Measurements from ENCODE around the gene REPIN1. TPM values are rescaled to one million over a fixed set of nuclear protein-coding genes. Genes with fewer than 3 reads are reported as not detected.

The REPIN1 gene
- total RNA-seq, 1 donor = 49.2 TPM

DNA sequence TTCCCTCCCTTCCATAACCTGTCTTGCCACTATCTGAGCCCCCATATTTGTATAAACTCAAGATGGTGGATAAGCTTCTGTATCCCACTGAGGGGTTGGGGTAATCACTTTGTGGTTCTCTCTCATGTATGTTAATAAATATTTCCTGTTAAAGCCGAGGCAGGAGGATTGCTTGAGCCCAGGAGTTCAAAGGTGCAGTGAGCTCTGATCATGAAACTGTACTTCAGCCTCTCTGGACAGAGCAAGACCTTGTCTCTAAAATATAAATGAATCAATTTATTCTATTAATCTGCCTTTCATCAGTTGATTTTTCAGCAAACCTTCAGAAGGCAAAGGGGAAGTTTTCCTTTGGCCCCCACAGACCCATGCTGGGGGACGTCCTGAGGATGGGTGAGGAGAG, 25.4 kb upstream of the REPIN1 start:
- H3K9me3 ChIP-seq (ENCODE audit: low read depth, low read length) = peaks cover 6% of the 10 kb centered on the region
- peaks cover 35% of the 10 kb centered on the region for H3K27me3 ChIP-seq (ENCODE audit: insufficient read depth, low read length)
- H3K4me1 ChIP-seq (ENCODE audit: insufficient read depth, low read length) = no peaks in the 10 kb centered on the region
- H3K4me3 ChIP-seq (ENCODE audit: low read length) = no peak overlapping the region

DNA sequence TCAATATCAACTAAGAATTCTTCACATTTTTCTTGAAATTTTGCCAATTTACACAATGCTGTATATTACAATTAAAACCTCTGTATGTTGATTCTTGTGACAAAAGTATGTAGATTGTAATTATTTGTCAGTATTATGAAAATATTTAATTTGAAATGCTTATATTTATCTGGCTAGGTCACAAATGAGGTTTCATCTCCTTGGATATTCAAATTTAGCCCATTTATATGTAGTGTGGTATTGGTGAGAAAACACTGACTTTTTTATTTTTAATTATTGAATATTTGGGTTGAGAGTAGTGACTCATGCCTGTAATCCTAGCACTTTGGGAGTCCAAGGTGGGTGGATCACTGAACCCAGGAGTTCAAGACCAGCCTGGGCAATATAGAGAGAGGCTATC, 24.3 kb upstream of the REPIN1 start:
- no peak overlapping the region for H3K4me3 ChIP-seq (ENCODE audit: low read length)
- H3K9me3 ChIP-seq (ENCODE audit: low read depth, low read length) = peaks cover 6% of the 10 kb centered on the region
- H3K27me3 ChIP-seq (ENCODE audit: insufficient read depth, low read length) = peaks cover 35% of the 10 kb centered on the region
- H3K4me1 ChIP-seq (ENCODE audit: insufficient read depth, low read length) = no peaks in the 10 kb centered on the region

DNA sequence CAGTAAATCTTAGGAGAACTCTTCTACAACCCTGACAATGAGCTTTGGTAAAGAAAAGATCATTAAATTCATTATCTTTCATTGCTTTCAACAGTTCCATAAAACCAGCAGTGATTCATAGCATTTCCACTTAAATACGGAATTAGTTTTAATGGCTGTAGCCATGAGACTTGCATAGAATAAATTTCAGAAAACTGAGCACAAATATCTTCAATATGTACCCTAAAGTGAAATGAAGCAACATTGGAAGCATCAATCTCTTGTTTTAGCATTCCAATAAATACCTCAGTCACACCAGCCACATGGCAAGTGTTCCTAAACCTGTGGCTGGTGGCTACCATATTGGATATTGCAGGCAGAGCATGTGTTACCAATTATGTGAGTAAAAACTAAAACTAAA, 23.6 kb upstream of the REPIN1 start:
- peaks cover 32% of the 10 kb centered on the region for H3K27me3 ChIP-seq (ENCODE audit: insufficient read depth, low read length)
- H3K4me3 ChIP-seq (ENCODE audit: low read length) = no peak overlapping the region
- H3K9me3 ChIP-seq (ENCODE audit: low read depth, low read length) = peaks cover 6% of the 10 kb centered on the region
- H3K4me1 ChIP-seq (ENCODE audit: insufficient read depth, low read length) = no peaks in the 10 kb centered on the region

DNA sequence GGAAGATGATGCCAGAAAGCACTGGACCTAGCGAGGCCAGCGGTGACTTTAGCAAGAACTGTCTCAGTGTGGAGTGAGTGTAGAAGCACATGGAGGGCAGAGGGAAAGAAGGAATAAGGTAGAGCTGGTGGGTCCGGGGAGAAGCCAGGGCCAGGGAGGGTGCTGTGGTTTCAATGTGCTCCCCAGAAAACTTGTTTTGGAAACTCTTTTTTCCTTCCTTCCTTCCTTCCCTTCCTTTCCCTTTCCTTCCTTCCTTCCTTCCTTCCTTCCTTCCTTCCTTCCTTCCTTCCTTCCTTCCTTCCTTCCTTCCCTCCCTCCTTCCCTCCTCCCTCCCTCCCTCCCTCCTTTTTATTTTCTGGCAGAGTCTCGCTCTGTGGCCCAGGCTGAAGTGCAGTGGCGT, 21.7 kb upstream of the REPIN1 start:
- H3K4me3 ChIP-seq (ENCODE audit: low read length) = no peak overlapping the region
- peaks cover 6% of the 10 kb centered on the region for H3K9me3 ChIP-seq (ENCODE audit: low read depth, low read length)
- H3K4me1 ChIP-seq (ENCODE audit: insufficient read depth, low read length) = no peaks in the 10 kb centered on the region
- H3K27me3 ChIP-seq (ENCODE audit: insufficient read depth, low read length) = peaks cover 20% of the 10 kb centered on the region

GRCh38 chr7:150351587-150352194, 16.9 kb upstream of the REPIN1 start:
- no peaks in the 10 kb centered on the region for H3K27me3 ChIP-seq (ENCODE audit: insufficient read depth, low read length)
- H3K9me3 ChIP-seq (ENCODE audit: low read depth, low read length) = no peaks in the 10 kb centered on the region
- peaks cover 4% of the 10 kb centered on the region for H3K4me1 ChIP-seq (ENCODE audit: insufficient read depth, low read length)
- no peak overlapping the region for H3K4me3 ChIP-seq (ENCODE audit: low read length)

GRCh38 chr7:150355666-150356059, 13.0 kb upstream of the REPIN1 start:
- H3K27me3 ChIP-seq (ENCODE audit: insufficient read depth, low read length) = no peaks in the 10 kb centered on the region
- no peaks in the 10 kb centered on the region for H3K9me3 ChIP-seq (ENCODE audit: low read depth, low read length)
- H3K4me1 ChIP-seq (ENCODE audit: insufficient read depth, low read length) = peaks cover 20% of the 10 kb centered on the region
- H3K4me3 ChIP-seq (ENCODE audit: low read length) = no peak overlapping the region

- Histone ChIP-seq H3K4me1 (ENCODE audit: insufficient read depth, low read length) (peaks cover 20% of the 10 kb centered on the region), H3K27me3 (ENCODE audit: insufficient read depth, low read length) (no peaks in the 10 kb centered on the region), H3K9me3 (ENCODE audit: low read depth, low read length) (no peaks in the 10 kb centered on the region), H3K4me3 (ENCODE audit: low read length) (no peak overlapping the region)
These were observed 12.2 kb upstream of the REPIN1 start for GRCh38 chr7:150356265-150356897.

DNA sequence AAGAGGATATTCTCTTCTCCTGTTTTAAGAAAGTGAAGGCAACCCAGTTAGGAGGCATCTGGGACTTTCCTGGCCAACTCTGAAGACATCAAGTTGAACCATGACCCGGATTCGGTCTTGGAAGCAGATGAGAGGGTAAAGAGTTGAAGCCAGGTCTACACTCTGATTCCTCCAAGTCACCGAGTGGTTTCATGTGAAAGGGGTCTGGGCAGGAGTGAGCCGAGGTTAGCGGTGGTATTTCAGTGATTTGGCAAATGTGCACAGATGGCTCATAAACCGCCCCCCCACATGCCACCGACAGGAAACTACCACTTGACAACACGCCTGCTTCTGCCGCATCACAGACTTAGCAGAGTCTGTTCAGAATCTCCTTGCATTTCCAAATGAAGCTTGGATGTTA, 11.4 kb upstream of the REPIN1 start:
- no peak overlapping the region for H3K4me3 ChIP-seq (ENCODE audit: low read length)
- no peaks in the 10 kb centered on the region for H3K27me3 ChIP-seq (ENCODE audit: insufficient read depth, low read length)
- no peaks in the 10 kb centered on the region for H3K9me3 ChIP-seq (ENCODE audit: low read depth, low read length)
- H3K4me1 ChIP-seq (ENCODE audit: insufficient read depth, low read length) = peaks cover 20% of the 10 kb centered on the region

GRCh38 chr7:150357771-150358427, 10.7 kb upstream of the REPIN1 start:
- peaks cover 20% of the 10 kb centered on the region for H3K4me1 ChIP-seq (ENCODE audit: insufficient read depth, low read length)
- no peaks in the 10 kb centered on the region for H3K27me3 ChIP-seq (ENCODE audit: insufficient read depth, low read length)
- H3K9me3 ChIP-seq (ENCODE audit: low read depth, low read length) = no peaks in the 10 kb centered on the region
- no peak overlapping the region for H3K4me3 ChIP-seq (ENCODE audit: low read length)

DNA sequence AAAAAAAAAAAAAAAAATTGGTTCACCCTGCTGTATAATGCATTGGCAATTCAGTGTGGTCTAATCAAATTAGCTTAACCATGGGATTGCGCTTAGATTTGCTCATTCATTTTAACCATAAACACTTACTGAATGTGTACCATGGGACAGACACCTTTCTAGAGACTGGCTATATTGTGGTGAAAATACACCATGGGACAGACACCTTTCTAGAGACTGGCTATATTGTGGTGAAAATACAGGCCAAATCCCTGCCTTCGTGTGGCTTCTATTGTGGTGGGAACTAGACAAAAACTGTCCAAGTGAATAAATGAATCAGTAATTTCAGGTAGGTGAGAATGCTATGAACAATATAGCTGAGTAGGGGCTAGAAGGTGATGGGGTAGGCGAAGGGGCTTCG, 10.2 kb upstream of the REPIN1 start:
- peaks cover 23% of the 10 kb centered on the region for H3K4me1 ChIP-seq (ENCODE audit: insufficient read depth, low read length)
- no peak overlapping the region for H3K4me3 ChIP-seq (ENCODE audit: low read length)
- H3K9me3 ChIP-seq (ENCODE audit: low read depth, low read length) = no peaks in the 10 kb centered on the region
- no peaks in the 10 kb centered on the region for H3K27me3 ChIP-seq (ENCODE audit: insufficient read depth, low read length)

GRCh38 chr7:150358988-150359621, 9.5 kb upstream of the REPIN1 start:
- H3K9me3 ChIP-seq (ENCODE audit: low read depth, low read length) = no peaks in the 10 kb centered on the region
- no peaks in the 10 kb centered on the region for H3K27me3 ChIP-seq (ENCODE audit: insufficient read depth, low read length)
- no peak overlapping the region for H3K4me3 ChIP-seq (ENCODE audit: low read length)
- peaks cover 29% of the 10 kb centered on the region for H3K4me1 ChIP-seq (ENCODE audit: insufficient read depth, low read length)

DNA sequence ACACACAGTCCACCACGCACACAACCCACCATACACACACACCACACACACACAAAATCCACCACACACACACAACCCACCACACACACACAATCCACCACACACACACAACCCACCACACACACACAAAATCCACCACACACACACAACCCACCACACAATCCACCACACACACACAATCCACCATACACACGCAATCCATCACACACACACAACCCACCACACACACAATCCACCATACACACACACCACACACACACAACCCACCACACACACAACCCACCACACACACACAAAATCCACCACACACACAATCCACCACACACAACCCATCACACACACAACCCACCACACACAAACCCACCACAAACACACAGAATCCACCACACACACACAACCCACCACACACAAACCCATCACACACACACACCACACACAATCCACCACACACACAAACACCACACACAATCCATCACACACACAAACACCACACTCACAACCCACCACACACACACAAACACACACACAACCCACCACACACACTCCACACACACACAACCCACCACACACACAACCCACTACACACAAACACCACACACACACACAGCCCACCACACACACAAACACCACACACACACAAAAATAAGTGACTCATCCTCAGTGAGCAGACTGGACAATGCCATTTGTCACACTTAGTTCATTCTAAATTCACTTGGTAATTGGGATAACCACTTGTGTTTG, 8.8 kb upstream of the REPIN1 start:
- H3K9me3 ChIP-seq (ENCODE audit: low read depth, low read length) = no peaks in the 10 kb centered on the region
- peaks cover 34% of the 10 kb centered on the region for H3K4me1 ChIP-seq (ENCODE audit: insufficient read depth, low read length)
- no peaks in the 10 kb centered on the region for H3K27me3 ChIP-seq (ENCODE audit: insufficient read depth, low read length)
- no peak overlapping the region for H3K4me3 ChIP-seq (ENCODE audit: low read length)

DNA sequence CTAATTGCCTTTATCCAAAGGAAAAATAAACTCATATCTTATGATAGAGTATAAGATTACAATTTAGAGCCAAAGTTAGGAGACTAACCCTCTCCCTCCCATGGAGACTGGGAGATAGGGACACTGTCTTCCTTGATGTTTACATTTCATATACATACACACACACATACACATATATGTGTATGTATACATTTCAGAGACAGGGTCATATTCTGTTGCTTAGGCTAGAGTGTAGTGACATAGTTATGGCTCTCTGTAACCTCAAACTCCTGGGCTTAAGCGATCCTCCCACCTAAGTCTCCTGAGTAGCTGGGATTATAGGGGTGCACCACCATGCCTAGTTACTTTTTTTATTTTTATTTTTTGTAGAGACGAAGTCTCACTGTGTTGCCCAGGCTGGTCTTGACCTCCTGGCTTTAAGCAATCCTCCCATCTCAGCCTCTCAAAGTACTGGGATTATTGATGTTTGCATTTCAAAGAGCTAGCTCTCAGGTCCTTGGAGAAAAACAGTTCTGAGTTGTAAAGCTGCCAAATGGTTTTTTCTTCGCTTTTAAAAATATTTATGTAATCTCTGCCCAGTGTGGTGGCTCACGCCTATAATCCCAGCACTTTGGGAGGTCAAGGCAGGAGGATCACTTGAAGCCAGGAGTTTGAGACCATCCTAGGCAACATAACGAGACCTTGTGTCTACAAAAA, 8.1 kb upstream of the REPIN1 start:
- no peaks in the 10 kb centered on the region for H3K27me3 ChIP-seq (ENCODE audit: insufficient read depth, low read length)
- no peak overlapping the region for H3K4me3 ChIP-seq (ENCODE audit: low read length)
- no peaks in the 10 kb centered on the region for H3K9me3 ChIP-seq (ENCODE audit: low read depth, low read length)
- peaks cover 41% of the 10 kb centered on the region for H3K4me1 ChIP-seq (ENCODE audit: insufficient read depth, low read length)

GRCh38 chr7:150361402-150361801, 7.2 kb upstream of the REPIN1 start:
- no peak overlapping the region for H3K4me3 ChIP-seq (ENCODE audit: low read length)
- peaks cover 49% of the 10 kb centered on the region for H3K4me1 ChIP-seq (ENCODE audit: insufficient read depth, low read length)
- H3K27me3 ChIP-seq (ENCODE audit: insufficient read depth, low read length) = no peaks in the 10 kb centered on the region

More at GRCh38 chr7:150361402-150361801, 7.2 kb upstream of the REPIN1 start:
- no peaks in the 10 kb centered on the region for H3K9me3 ChIP-seq (ENCODE audit: low read depth, low read length)
